Left kidney (tissue), 2 donors: ENCODE results near the gene ASCL2. TPM values are rescaled to one million over a fixed set of nuclear protein-coding genes. Genes with fewer than 3 reads are reported as not detected.
"Not testable (repeated sequence)": the region's sequence is repeated elsewhere in the genome, so short reads cannot be mapped to it uniquely, and the experiment has no call there.

ENCODE experiments used
- DNase-seq: peaks from one replicate; pipeline ENCODE4 v3.0.0-alpha.2; 2013
- polyA plus RNA-seq: library from polyadenylated mRNA; unstranded; fragments of 120-200 nt; gene quantifications from one replicate; pipeline ENCODE4 v1.2.1, GENCODE V29; 2013; ENCODE audit not compliant: insufficient read length

Gene ASCL2
- polyA plus RNA-seq, 1 donor, result 1.7 TPM

GRCh38 chr11:2260491-2261364, 9.7 kb downstream of the ASCL2 start:
- DNase-seq, result no peak

- no peak for DNase-seq
Measured at GRCh38 chr11:2259897-2260451, 10.4 kb downstream of the ASCL2 start.

- DNase-seq, result no peak
Measured at GRCh38 chr11:2259466-2259830, 10.9 kb downstream of the ASCL2 start.

- DNase-seq, result no peak
Measured at GRCh38 chr11:2258501-2259465, 11.6 kb downstream of the ASCL2 start.

DNA sequence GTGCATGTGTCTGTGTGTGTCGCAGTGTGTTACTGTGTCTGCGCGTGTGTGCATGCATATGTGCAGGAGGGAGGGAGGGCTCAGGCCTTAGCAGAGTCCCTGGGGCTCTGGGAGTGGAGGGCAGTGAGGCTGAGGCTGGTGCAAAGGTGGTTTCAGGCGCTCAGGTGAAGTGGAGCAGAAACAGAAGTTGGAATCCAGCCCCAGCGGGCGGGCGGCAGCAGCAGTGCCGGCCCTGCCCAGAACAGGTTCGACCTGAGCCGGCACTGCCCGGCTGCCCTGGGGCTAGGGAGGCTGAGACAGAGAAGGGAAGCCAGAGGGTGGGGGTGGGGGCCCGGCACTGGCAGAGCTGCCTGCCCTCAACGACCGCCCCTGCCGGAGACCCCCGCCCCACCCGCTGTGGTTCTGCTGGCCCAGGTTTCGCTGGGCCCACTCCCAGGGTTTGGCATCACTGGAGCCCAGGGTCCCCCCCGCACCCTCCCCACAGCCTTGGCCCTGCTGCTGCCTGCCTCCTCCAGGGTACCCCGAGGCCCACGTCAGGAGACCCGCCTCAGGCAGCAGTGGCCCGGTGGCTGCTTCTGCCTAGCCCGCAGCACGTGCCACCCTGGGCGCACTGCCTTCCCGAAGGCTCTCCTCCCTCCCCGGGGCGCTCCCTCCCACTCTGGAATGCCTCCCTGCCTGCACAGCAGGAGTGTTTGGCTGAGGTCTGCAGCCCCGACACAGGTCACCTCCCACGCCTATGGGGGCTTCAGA, 13.3 kb downstream of the ASCL2 start:
- no peak for DNase-seq

GRCh38 chr11:2256293-2256913, 14.0 kb downstream of the ASCL2 start:
- no peak for DNase-seq

DNA sequence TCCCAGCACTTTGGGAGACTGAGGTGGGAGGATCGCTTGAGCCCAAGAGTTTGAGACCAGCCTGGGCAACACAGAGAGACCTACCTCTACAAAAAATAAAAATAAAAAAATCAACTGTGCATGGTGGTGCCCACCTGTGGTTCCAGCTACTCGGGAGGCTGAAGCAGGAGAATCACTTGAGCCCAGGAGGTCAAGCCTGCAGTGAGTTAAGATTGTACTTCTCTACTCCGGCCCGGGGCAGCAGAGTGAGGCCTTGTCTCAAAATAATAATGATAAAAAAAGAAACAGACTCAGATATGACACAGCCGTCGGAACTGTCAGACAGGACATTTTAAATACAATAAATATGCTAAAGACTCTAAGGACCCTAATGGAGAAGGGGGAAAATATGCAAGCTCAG, 18.4 kb downstream of the ASCL2 start:
- no peak for DNase-seq

DNA sequence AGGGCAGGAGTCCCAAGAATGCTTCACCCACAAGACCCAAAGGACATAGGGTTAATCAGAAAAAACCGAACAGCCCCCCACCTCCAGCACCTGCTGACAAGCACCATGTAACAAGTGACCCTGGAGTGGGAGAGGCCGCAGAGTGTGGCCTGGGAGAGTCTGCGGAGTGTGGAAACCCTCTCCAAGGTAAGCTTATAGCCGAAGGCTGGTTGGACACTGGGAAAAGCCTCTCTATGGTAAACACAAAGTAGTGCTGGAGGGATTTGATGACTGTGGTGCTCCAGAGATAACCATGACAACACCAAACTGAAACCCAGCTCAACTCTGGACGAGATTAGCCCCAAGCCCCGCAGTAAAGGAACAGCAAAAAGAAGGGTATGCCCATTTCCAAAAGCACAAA, 19.2 kb downstream of the ASCL2 start:
- no peak for DNase-seq

- DNase-seq, result no peak
Measured at GRCh38 chr11:2250485-2250884, 19.9 kb downstream of the ASCL2 start.

DNA sequence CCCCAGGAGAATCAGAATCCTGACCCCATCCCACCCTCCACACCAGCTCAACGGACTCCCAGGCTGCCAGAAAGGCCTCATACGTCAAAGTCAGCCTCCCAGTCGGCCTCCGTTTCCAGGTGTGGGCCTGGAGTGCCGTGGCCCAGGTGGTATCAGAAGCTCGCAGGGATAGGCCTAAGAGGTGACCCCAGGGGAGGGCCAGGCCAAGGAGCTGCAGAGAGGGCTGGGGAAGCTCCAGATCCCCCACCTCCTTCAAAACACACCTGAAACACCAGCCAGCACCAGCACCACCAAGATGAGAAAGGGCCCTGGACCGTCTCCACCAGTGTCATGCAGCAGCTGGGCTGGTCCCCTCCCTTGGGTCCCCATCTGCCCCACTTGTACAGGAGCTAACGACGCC, 20.3 kb downstream of the ASCL2 start:
- DNase-seq, result no peak

DNA sequence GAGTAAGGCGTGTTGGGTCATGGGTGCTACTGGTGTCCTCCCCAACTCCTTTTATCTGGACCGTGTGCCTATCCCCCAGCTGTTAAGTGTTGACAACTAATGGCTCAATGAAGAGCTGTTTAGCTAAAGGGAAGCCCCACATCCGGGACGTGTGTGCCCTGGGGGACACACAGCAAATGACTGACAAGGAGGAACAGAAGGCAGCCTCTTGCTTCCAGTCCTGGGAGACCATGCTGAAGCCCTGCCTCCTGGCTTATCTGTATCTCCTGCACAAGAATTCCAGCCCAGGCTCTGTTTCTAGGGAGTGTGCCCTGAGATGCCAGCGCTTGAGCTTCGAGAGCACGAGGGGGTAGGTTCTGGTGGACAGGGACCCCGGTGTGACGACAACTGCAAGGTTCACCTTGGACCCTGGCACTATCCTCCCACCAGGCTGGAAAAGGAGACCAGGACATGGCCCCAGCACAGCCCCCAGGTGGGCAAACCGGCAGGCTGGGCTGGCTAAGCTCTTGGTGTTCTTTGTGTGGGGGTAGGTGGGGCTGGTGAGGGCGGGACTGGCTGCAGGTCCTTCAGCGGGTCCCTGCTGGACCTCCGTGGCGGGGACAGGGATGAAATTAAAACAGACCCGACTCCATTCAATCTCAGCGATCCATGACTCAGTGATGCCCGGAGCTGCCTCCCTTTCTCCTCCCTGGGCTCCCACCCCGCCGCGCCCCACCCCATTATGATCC, 21.0 kb downstream of the ASCL2 start:
- DNase-seq, result no peak

DNA sequence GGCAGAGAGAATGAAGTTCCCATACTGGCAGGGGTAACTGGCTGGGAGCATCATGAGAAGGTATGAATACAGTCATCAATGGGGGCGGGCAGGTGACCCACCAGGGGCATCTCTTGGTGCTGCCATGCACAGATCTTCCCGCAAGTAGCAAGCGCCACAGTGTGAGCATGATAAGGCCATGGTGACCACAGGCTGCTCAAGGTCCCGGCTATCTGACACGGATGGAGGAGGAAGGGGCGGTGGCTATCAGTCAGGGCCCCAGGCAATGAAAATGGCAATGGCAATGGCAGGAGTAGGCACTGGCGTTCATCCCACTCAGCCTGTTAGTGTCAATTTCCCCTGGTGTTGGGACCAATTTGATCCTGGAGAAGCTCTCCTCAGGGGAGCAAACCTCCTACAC, 21.6 kb downstream of the ASCL2 start:
- no peak for DNase-seq

GRCh38 chr11:2248242-2248641, 22.1 kb downstream of the ASCL2 start:
- DNase-seq, result no peak

- no peak for DNase-seq
Measured at GRCh38 chr11:2247496-2247895, 22.9 kb downstream of the ASCL2 start.

DNA sequence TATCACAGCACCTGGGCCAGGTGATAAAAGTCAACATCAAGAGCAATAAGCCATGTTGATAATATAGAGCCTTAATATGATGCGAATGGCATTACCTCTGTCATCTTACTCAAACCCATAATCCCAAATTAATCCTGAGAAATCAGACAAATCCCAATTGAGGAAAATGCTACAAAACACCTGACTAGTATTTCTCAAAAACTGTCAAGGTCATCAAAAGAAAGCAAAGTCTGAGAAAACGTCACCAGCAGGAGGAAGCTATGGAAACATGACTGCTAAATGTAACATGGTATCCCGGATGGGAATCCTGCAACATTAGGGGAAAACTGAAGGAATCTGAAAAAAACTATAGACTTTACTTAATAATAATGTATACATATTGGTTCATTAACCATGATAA, 29.6 kb downstream of the ASCL2 start:
- no peak for DNase-seq

DNA sequence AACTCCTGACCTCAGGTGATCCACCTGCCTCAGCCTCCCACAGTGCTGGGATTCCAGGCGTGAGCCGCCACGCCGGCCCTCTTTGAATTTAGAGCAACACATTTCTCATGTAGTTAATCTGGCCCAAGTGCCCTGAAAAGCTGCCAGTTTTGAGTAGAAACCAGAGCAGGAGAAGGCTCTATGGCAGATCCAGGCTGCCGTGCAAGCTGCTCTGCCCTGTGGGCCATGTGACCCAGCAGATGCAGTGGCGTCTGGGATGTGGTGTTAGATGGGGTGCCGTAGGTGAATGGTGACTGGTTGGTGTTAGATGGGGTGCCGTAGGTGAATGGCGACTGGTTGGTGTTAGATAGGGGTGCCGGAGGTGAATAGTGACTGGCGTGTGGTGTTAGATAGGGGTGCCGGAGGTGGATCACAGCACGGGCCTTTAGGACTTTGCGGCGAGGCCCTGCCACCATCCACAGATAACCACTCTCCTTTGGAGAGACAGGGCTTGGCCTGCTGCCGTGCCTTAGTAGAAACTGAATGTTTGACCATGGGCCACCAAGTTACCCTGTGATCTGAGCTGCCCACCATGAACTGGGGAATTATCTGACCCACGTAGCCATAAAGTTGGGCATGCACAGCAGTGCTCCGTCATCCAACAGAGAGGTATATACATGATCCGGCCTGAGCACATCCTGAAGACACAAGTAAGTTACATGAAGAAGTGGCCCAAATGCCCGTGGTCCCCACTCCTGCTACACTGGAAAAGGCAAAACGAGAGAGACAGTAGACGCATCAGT, 32.7 kb downstream of the ASCL2 start:
- DNase-seq, result no peak

- not testable (repeated sequence) for DNase-seq
Measured at GRCh38 chr11:2236381-2237134, 33.8 kb downstream of the ASCL2 start.

DNA sequence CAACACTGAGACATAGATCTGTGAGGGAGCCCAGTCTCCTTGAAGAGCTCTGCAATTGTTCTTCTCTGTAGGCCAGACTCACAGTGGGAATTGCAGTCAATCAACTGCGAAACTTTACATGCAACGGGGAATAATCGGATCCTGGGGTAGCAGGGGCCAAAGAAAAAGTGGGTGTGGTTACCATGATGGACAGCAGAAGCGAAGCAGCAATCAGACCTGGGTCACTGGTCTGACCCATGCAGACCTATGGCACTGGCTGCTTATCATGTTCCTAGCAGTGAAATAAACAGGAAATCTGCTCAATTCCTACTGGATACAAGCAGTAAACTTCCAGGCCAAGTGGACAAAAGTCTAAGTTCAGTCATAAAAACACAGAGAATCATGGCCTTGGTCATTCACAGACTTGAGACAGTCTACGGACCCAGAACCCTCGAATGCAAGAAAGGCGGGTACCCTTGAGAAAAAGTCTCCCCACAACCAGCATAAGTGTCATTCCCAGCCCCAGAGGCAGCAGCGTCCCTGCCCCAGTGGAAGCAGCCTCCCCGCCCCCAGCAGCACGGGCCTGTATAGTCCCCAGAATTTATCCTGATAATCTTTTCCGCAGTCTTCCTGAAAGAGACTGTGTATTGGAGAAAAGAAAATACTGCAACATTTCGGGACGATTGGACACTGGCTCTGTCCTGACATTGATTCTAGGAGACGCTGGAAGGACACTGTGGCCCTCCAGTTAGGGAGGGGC, 34.6 kb downstream of the ASCL2 start:
- no peak for DNase-seq

DNA sequence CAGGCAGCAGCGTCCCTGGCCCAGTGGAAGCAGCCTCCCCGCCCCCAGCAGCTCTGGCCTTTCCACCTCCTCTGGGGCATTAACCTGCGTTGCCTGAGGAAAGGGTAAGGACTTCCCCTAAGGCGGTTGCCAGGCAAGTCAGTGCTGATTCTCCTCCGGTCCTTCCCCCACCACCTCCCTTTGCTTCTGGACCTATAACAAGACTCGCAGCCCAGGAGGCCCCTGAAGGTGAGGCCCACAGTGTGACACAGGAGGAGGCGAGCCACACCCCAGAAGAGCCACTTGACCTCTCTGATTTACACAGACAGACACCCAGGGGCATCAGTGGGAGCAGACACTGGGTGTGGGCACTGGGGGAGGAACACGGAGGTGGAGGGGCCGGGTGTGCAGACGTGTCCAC, 35.4 kb downstream of the ASCL2 start:
- no peak for DNase-seq
